ENCODE measurements around the gene JUND. TPM values are rescaled to one million over a fixed set of nuclear protein-coding genes. Genes with fewer than 3 reads are reported as not detected.
A peak's percentile ranks its signal among the peaks of the same experiment; 100 is the strongest.

Gene JUND
- total and polyA plus RNA-seq, 8 donors: 78.6 to 1,659 (median 323) TPM

DNA sequence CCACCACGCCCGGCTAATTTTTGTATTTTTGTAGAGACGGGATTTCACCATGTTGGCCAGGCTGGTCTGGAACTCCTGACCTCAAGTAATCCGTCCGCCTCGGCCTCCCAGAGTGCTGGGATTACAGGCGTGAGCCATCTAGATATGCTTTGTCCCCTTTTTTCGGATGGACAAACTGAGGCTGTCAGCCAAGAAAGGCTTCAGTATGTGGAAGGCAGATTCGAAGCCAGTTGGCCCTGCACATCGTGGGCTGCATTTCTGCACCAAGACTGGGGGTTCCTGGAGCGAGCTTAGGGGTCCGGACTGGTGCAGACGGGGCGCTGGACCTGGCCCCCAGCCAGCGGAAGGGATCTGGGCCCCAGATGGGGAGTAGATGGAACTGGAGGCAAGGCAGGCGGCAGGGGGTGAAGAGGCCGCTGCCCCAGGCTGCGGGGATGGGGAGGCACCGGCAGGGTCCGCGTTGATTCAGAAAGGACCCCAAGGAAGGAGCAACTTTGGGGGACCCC lies 9.7 kb upstream of the JUND start:
- no peak for TF ChIP-seq CTCF (IDR thresholded peaks at IDR 0.05)
- TF ChIP-seq POLR2AphosphoS5 (IDR thresholded peaks at IDR 0.05): no peak
- no peak for TF ChIP-seq POLR2A (IDR thresholded peaks at IDR 0.05)
- H3K4me3 ChIP-seq: peak overlapping the region; percentile 46 to 70 (median 61)
- H3K27me3 ChIP-seq: no peaks in the 10 kb centered on the region
- intact Hi-C loops (cut with DNase I; ENCODE audit: low total_unique reads): no loop called here
- no peaks in the 10 kb centered on the region for H3K9me3 ChIP-seq
- DNase-seq: peak in 1 of 2 donors; percentile 63
- peaks cover 24 to 52% (median 39%) of the 10 kb centered on the region in 4 donors for H3K4me1 ChIP-seq
- peak overlapping the region; percentile 94 to 100 (median 96) for H3K27ac ChIP-seq
- no peaks in the 10 kb centered on the region for H3K36me3 ChIP-seq
- WGBS, 5 donors: 34 to 52% (median 45%) methylated on average over 20 to 21 of the region's 21 CpGs

DNA sequence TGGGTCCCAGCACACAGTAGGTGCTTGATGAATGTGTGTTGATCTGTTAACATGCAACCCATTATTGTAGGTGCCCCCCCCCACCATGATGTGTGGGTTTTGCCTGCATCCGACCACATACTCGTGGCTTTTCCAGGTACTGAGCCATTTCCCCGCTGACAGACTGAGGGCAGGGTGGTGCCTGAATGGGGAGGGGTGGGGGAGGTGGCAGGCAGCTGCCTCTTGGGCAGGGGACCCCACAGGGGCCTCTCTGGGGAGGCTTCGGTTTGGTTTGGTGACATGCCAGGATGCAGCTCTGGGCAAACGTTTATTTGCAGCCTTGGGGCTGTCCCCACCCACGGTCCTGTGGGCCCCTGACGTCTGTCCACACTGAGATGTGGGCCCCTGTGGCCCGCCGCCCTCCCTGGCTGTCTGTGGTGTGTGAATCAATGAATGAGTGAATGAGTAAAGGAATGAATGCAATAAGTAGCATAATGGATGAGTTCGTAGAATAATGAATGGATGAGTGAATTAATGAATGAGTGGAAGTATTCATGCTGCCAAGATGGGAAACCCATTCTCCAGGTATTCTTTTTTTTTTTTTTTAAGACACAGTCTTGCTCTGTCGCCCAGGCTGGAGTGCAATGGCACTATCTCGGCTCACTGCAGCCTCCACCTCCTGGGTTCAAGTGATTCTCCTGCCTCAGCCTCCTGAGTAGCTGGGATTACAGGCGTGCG lies 9.0 kb upstream of the JUND start:
- peak; percentile 40 to 75 for DNase-seq
- H3K27me3 ChIP-seq: no peaks in the 10 kb centered on the region
- H3K9me3 ChIP-seq: no peaks in the 10 kb centered on the region
- H3K36me3 ChIP-seq: no peaks in the 10 kb centered on the region
- intact Hi-C loops (cut with DNase I; ENCODE audit: low total_unique reads): no loop called here
- no peak for TF ChIP-seq POLR2A (IDR thresholded peaks at IDR 0.05)
- no peak for TF ChIP-seq POLR2AphosphoS5 (IDR thresholded peaks at IDR 0.05)
- TF ChIP-seq EP300 (IDR thresholded peaks at IDR 0.05): no peak
- no peak for TF ChIP-seq CTCF (IDR thresholded peaks at IDR 0.05)
- H3K4me3 ChIP-seq: peak overlapping the region in 1 of 4 donors; percentile 64
- peak overlapping the region; percentile 94 to 100 (median 96) for H3K27ac ChIP-seq
- 31 to 35% (median 34%) methylated on average over 14 of the region's 14 CpGs for WGBS, 5 donors
- H3K4me1 ChIP-seq: peaks cover 24 to 53% (median 39%) of the 10 kb centered on the region in 4 donors

DNA sequence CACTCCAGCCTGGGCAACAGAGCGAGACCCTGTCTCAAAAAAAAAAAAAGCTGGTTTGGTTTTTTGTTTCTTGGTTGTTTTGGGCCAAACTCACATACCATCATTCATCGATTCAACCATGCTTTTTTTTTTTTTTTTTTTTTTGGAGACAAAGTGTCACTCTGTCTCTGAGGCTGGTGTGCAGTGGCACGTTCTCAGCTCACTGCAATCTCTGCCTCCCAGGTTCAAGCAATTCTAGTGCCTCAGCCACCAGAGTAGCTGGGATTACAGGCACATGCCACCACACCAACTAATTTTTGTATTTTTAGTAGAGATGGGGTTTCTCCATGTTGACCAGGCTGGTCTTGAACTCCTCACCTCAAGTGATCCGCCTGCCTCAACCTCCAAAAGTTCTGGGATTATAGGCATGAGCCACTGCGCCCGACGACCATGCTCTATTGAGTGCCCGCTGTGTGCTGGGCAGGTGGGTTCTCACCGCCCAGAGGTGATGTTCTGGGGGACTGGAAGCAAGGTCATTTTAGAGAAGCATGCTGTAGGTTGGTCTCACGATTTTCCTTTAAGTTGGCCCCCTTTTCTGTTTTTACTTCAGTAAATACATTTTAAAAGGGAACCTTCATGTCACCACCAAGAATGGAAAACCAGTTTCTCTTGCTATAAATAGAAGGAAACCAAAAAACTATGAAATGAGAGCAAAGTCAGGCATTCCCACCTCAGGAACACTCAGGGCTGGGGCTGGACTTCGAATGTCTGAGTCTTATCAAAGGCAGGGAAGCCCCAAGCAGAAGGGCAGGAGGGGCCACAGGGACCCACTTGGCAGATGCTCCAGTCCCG lies 8.3 kb upstream of the JUND start:
- no peaks in the 10 kb centered on the region for H3K9me3 ChIP-seq

More for the DNA sequence above, 8.3 kb upstream of the JUND start:
- WGBS, 5 donors: 52 to 62% (median 59%) methylated on average over 12 of the region's 12 CpGs
- TF ChIP-seq EP300 (IDR thresholded peaks at IDR 0.05) (no peak), POLR2A (IDR thresholded peaks at IDR 0.05) (no peak), CTCF (IDR thresholded peaks at IDR 0.05) (no peak), POLR2AphosphoS5 (IDR thresholded peaks at IDR 0.05) (no peak)
- Histone ChIP-seq H3K4me3 (no peak overlapping the region), H3K36me3 (no peaks in the 10 kb centered on the region), H3K4me1 (peaks cover 24 to 61% (median 43%) of the 10 kb centered on the region in 4 donors), H3K27me3 (no peaks in the 10 kb centered on the region), H3K27ac (peak overlapping the region; percentile 26 to 100 (median 96))
- no peak for DNase-seq
- intact Hi-C loops (cut with DNase I; ENCODE audit: low total_unique reads): no loop called here

All from stomach (tissue), 9 donors.